Activated gamma-delta T cell treated with anti-CD3 and anti-CD28 coated beads, Interleukin-2, amount 50 U/mL, for 16 hours (primary cell): ENCODE measurements around the gene CTRB2.
"Not testable (repeated sequence)": the region's sequence is repeated elsewhere in the genome, so short reads cannot be mapped to it uniquely, and the experiment has no call there.

Experiments
- DNase-seq: peaks from one replicate; pipeline ENCODE4 v3.0.0-alpha.2; 2020; ENCODE audit warnings: low read depth

The CTRB2 gene

GRCh38 chr16:75205961-75206748 lies 806 bp downstream of the CTRB2 start:
- not testable (repeated sequence) for DNase-seq

GRCh38 chr16:75205438-75205837 lies 1.5 kb downstream of the CTRB2 start:
- DNase-seq = not testable (repeated sequence)

GRCh38 chr16:75204905-75205304 lies 2.1 kb downstream of the CTRB2 start:
- not testable (repeated sequence) for DNase-seq

GRCh38 chr16:75204410-75204758 lies 2.6 kb downstream of the CTRB2 start:
- DNase-seq = no peak

- DNase-seq = no peak
These were observed 3.1 kb downstream of the CTRB2 start for GRCh38 chr16:75203667-75204409.

GRCh38 chr16:75203096-75203495 lies 3.9 kb downstream of the CTRB2 start:
- DNase-seq = no peak

- DNase-seq = no peak
These were observed 4.8 kb downstream of the CTRB2 start for GRCh38 chr16:75202069-75202590.

GRCh38 chr16:75198135-75198600 lies 8.8 kb downstream of the CTRB2 start:
- no peak for DNase-seq

GRCh38 chr16:75197522-75198134 lies 9.3 kb downstream of the CTRB2 start:
- DNase-seq = no peak

GRCh38 chr16:75196836-75197235 lies 10.1 kb downstream of the CTRB2 start:
- DNase-seq = no peak

- no peak for DNase-seq
These were observed 10.9 kb downstream of the CTRB2 start for GRCh38 chr16:75195811-75196790.

- no peak for DNase-seq
These were observed 13.1 kb downstream of the CTRB2 start for GRCh38 chr16:75193730-75194444.

GRCh38 chr16:75193265-75193650 lies 13.7 kb downstream of the CTRB2 start:
- no peak for DNase-seq

GRCh38 chr16:75192606-75193264 lies 14.2 kb downstream of the CTRB2 start:
- no peak for DNase-seq

GRCh38 chr16:75189638-75190245 lies 17.2 kb downstream of the CTRB2 start:
- DNase-seq = no peak

- DNase-seq = no peak
These were observed 18.0 kb downstream of the CTRB2 start for GRCh38 chr16:75188832-75189477.

GRCh38 chr16:75181630-75182029 lies 25.3 kb downstream of the CTRB2 start:
- DNase-seq = no peak

GRCh38 chr16:75179208-75179607 lies 27.8 kb downstream of the CTRB2 start:
- DNase-seq = no peak

GRCh38 chr16:75176926-75177325 lies 30.0 kb downstream of the CTRB2 start:
- DNase-seq = no peak
